Smooth muscle cell (in vitro differentiated cells): ENCODE results near the gene FGFRL1. TPM values are rescaled to one million over a fixed set of nuclear protein-coding genes. Genes with fewer than 3 reads are reported as not detected.

Experiments
- DNase-seq: peaks from one replicate; lab custom pipeline; 2025; ENCODE audit not compliant: unreplicated experiment; lab: John Stamatoyannopoulos, UW
- H2AFZ ChIP-seq: fragments of 200-600 bp; sonication (generic); 2 replicates; pipeline ENCODE4 v1.6.0; 2016; ENCODE audit warnings: antibody characterized with exemption, low read depth, mild to moderate bottlenecking
- H3F3A ChIP-seq: fragments of 200-600 bp; sonication (generic); 2 replicates; pipeline ENCODE4 v1.6.0; 2017; ENCODE audit warnings: antibody characterized with exemption, low read depth
- H3K27ac ChIP-seq: fragments of 200-600 bp; sonication (generic); 2 replicates; pipeline ENCODE4 v1.5.1; 2016; ENCODE audit warnings: low read depth, mild to moderate bottlenecking
- H3K27me3 ChIP-seq: fragments of 200-600 bp; sonication (generic); 2 replicates; pipeline ENCODE4 v1.6.1; 2016; ENCODE audit warnings: low read depth, mild to moderate bottlenecking
- H3K36me3 ChIP-seq: fragments of 200-600 bp; sonication (generic); 2 replicates; pipeline ENCODE4 v1.5.1; 2016; ENCODE audit warnings: low read depth
- H3K4me1 ChIP-seq: fragments of 200-600 bp; sonication (generic); 2 replicates; pipeline ENCODE4 v1.5.1; 2016; ENCODE audit warnings: low read depth
- H3K4me2 ChIP-seq: fragments of 200-600 bp; sonication (generic); 2 replicates; pipeline ENCODE4 v1.6.0; 2016; ENCODE audit warnings: mild to moderate bottlenecking
- H3K4me3 ChIP-seq: fragments of 200-600 bp; sonication (generic); 2 replicates; pipeline ENCODE4 v1.5.1; 2016; ENCODE audit warnings: mild to moderate bottlenecking
- H3K79me2 ChIP-seq: fragments of 200-600 bp; sonication (generic); 2 replicates; pipeline ENCODE4 v1.6.0; 2016; ENCODE audit warnings: low read depth, mild to moderate bottlenecking
- H3K9ac ChIP-seq: fragments of 200-600 bp; sonication (generic); 2 replicates; pipeline ENCODE4 v1.6.0; 2016; ENCODE audit warnings: low read depth
- H3K9me3 ChIP-seq: fragments of 200-600 bp; sonication (generic); replicated peaks from 2 replicates; pipeline ENCODE4 v1.5.1; 2016; ENCODE audit warnings: low read depth
- H4K20me1 ChIP-seq: fragments of 200-600 bp; sonication (generic); 2 replicates; pipeline ENCODE4 v1.6.0; 2016; ENCODE audit warnings: low read depth
- WGBS: methylation state at CpG from one replicate; pipeline ENCODE4 v1.1.7; 2016; ENCODE audit warnings: low lambda C conversion rate; 5-methylcytosine and 5-hydroxymethylcytosine counted together
- polyA plus RNA-seq: library from polyadenylated mRNA; unstranded; fragments of >200 nt; fragmentation: Nextera tagmentation; extraction: Ambion mirVana; gene quantifications from 2 replicates; pipeline ENCODE4 v1.2.1, GENCODE V29; 2016
- total RNA-seq: library from RNA; depleted of rRNA; stranded (reverse); fragments of >200 nt; gene quantifications from 2 replicates; pipeline ENCODE4 v1.2.3, GENCODE V29; 2014
- TF ChIP-seq, protein P1 (sequence below): fragments of 200-600 bp; sonication (generic); IDR thresholded peaks from 2 replicates; pipeline ENCODE4 v1.5.1; 2017; ENCODE audit warnings: borderline replicate concordance, mild to moderate bottlenecking, antibody characterized with exemption; ENCODE audit not compliant: insufficient read depth, poor library complexity, severe bottlenecking

FGFRL1 gene
- total and polyA plus RNA-seq, 2 experiments from 2014 or later: 16.1 to 30.7 TPM

DNA sequence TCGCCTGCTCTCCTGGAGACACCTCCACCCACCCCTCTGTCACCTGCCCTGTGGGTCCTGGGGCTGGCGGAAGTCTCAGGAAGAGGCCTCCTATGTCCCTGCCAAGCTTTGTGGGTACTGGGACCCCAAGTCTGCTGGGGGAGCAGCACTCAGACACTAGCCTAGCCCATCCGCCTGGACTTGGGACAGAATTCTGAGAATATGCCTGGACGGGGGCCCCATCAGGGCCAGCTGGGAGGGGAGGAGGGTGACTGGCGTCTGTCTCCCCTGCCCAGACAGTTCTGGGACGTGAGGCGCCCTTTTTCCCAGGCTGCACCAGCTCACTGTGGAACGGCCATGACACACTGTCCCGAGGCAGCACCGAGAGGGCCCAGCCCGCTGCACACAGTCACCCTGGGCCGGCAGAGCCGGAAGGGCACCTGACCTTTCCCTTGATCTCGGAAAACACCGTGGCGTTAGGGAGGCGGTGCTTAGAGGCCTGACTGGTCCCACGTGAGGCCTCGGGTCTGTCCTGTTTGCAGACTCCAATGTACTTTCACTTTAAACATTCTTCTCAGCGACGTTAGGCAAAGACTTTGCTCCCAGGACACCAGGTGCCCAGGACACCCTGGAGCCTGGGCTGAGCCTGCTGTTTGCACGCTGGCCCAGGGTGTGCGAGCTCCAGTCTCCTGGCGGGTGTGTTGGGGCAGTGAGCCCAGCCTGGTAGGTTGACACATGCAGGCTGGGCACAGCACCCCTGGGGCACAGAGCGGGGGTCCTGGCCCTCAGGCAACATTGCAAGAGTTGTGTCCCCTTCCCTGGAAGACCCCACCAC lies 18.9 kb upstream of the FGFRL1 start:
- no peak overlapping the region for H3K4me2 ChIP-seq
- no peak overlapping the region for H3K4me3 ChIP-seq
- no peak for DNase-seq
- TF ChIP-seq, protein P1, sequence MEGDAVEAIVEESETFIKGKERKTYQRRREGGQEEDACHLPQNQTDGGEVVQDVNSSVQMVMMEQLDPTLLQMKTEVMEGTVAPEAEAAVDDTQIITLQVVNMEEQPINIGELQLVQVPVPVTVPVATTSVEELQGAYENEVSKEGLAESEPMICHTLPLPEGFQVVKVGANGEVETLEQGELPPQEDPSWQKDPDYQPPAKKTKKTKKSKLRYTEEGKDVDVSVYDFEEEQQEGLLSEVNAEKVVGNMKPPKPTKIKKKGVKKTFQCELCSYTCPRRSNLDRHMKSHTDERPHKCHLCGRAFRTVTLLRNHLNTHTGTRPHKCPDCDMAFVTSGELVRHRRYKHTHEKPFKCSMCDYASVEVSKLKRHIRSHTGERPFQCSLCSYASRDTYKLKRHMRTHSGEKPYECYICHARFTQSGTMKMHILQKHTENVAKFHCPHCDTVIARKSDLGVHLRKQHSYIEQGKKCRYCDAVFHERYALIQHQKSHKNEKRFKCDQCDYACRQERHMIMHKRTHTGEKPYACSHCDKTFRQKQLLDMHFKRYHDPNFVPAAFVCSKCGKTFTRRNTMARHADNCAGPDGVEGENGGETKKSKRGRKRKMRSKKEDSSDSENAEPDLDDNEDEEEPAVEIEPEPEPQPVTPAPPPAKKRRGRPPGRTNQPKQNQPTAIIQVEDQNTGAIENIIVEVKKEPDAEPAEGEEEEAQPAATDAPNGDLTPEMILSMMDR: no peak
- no peaks in the 10 kb centered on the region for H3K9me3 ChIP-seq
- no peak overlapping the region for H3K27ac ChIP-seq
- H3K36me3 ChIP-seq: no peaks in the 10 kb centered on the region
- H3K79me2 ChIP-seq: no peaks in the 10 kb centered on the region
- H2AFZ ChIP-seq: no peak overlapping the region
- no peaks in the 10 kb centered on the region for H3K4me1 ChIP-seq
- H3K9ac ChIP-seq: no peak overlapping the region
- peaks cover 20% of the 10 kb centered on the region for H4K20me1 ChIP-seq
- H3K27me3 ChIP-seq: peaks cover 23% of the 10 kb centered on the region
- 83% methylated on average over 25 of the region's 25 CpGs for WGBS
- H3F3A ChIP-seq: no peaks in the 10 kb centered on the region

DNA sequence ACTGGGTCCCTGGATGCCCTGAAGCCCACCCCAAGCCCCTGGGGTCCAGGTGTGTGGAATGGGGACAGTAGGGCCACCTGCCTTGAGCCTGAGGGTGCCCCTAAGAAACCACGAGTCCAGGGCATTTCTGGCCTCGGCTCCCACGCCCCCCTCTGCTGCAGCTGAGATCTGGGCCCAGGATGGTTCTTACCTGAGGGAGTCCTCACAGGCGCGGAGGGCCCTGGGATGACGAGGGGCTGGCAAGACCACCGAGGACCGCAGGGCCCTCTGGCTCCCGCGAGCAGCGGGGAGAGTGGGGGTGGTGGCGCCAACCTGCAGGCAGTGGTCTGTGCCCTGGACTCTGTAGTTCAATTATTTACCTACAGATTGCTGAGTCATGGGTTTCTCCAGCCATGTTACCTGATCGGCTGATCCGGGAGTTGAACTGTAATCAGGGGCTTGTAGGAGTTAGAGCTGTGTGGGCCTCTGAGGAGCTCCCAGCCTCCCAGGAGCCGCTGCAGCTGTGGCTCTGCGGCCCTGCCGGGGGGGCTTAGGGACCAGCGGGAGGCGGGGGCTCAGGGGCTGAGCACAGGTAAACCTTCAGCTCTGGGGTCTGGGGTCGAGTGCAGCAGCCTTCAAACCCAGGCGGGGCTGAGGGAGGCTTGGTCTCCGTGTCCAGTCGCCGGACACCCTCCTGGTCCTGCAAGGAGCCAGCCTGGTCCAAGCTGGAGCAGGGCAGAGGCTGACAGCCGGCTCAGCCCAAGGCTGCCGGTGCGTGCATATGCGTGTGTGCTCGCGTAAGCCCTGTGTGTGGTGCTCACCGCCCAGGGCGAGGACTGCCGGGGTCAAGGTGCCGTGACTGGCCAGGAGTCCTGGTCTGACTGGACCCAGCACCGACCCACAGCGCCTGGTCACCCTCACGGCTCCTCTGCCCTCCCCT lies 18.1 kb upstream of the FGFRL1 start, which contains the start of gene SLC26A1:
SLC26A1 (minus strand) TSS at position 294 of the 919 bp plus-strand sequence. CDS start 1,701 bp downstream, outside the sequence.
- no peak within 1 kb of the TSS for H3K27ac ChIP-seq
- H3K4me1 ChIP-seq: peaks cover 3% of the 10 kb centered on the region
- H3K4me2 ChIP-seq: no peak within 1 kb of the TSS
- no peak within 1 kb of the TSS for H3K4me3 ChIP-seq
- H3F3A ChIP-seq: no peaks in the 10 kb centered on the region
- peaks cover 32% of the 10 kb centered on the region for H3K27me3 ChIP-seq
- H3K9me3 ChIP-seq: no peaks in the 10 kb centered on the region
- 93% methylated on average over 36 of the region's 37 CpGs for WGBS
- no peaks in the 10 kb centered on the region for H3K36me3 ChIP-seq
- DNase-seq: no peak
- no peaks in the 10 kb centered on the region for H3K79me2 ChIP-seq
- H3K9ac ChIP-seq: no peak within 1 kb of the TSS
- TF ChIP-seq, protein P1: no peak
- peaks cover 28% of the 10 kb centered on the region for H4K20me1 ChIP-seq
- no peak within 1 kb of the TSS for H2AFZ ChIP-seq

DNA sequence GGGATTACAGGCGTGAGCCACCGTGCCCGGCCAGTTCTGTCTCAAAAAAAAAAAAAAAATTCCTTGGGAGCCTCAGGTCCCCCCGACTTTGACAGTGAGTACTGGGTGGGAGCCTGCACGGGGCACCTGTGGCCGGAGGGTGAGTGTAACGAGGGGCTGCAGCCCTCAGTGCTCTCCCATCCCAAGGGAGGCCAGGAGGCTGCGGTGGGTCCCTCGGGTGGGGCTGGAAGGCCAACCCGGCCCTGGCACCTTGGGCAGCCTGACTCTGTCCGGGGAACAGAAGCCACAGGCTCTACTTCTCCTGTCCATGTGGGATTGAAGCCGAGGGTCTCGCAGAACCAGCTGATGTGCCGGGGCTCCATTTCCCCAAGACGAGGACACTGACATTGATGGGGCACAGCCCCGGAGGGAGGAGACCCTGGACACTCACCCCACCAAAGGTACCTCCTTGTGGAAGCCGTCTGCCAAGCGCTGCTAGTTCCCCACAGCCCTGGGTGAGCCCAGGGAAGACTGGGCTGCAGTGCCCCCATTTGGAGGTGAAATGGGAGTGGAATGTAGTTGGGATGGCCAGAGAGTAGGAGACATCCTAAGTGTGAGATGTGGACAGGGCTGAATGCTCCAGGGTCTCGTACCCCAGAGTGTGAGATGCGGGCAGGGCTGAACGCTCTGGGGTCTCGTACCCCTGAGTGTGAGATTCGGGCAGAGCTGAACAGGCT lies 16.0 kb upstream of the FGFRL1 start:
- no peaks in the 10 kb centered on the region for H3F3A ChIP-seq
- H3K27ac ChIP-seq: no peak overlapping the region
- no peaks in the 10 kb centered on the region for H3K36me3 ChIP-seq
- no peaks in the 10 kb centered on the region for H3K79me2 ChIP-seq
- H4K20me1 ChIP-seq: peaks cover 33% of the 10 kb centered on the region
- H3K4me3 ChIP-seq: no peak overlapping the region
- TF ChIP-seq, protein P1: no peak
- no peak overlapping the region for H2AFZ ChIP-seq
- no peak overlapping the region for H3K9ac ChIP-seq
- H3K4me2 ChIP-seq: no peak overlapping the region
- DNase-seq: no peak
- 93% methylated on average over 23 of the region's 23 CpGs for WGBS
- H3K27me3 ChIP-seq: peaks cover 45% of the 10 kb centered on the region
- H3K4me1 ChIP-seq: peaks cover 3% of the 10 kb centered on the region
- no peaks in the 10 kb centered on the region for H3K9me3 ChIP-seq
